Spleen (tissue), 7 donors: ENCODE data around the gene P4HA3.

Experiments
- POLR2A ChIP-seq, 3 donors: fragments of 450-650 bp; IDR thresholded peaks; one replicate each; pipeline ENCODE4 v1.5.1; 2017; ENCODE audit warnings: antibody characterized with exemption in 3 of 3, mild to moderate bottlenecking in 1 of 3
- POLR2AphosphoS5 ChIP-seq, 3 donors: sonication (generic); formaldehyde crosslinking; IDR thresholded peaks; one replicate each; pipeline ENCODE4 v1.5.1; 2017; ENCODE audit warnings: antibody characterized with exemption in 3 of 3
- TF ChIP-seq, protein P1 (sequence below), 11 experiments: fragments of 200-600 bp in 7 of 11; fragments of 450-650 bp in 4 of 11; sonication (generic) in 4 of 11; IDR thresholded peaks in 8 of 11; conservative IDR thresholded peaks in 3 of 11; 1 replicate in 7 of 11; 2 replicates in 4 of 11; pipeline versions ENCODE4 v1.4.0 to v1.8.0; 2016 to 2021; ENCODE audit warnings: antibody characterized with exemption in 11 of 11, inconsistent platforms in 4 of 11, mild to moderate bottlenecking in 1 of 11
- donor health status: DM: no; HTN: no; CAD: no; lungs with moderate emphysema.
- donor health status: DM: no; HTN: no; CAD: no.
- donor health status: DM: no; HTN: no; CAD: no.

DNA sequence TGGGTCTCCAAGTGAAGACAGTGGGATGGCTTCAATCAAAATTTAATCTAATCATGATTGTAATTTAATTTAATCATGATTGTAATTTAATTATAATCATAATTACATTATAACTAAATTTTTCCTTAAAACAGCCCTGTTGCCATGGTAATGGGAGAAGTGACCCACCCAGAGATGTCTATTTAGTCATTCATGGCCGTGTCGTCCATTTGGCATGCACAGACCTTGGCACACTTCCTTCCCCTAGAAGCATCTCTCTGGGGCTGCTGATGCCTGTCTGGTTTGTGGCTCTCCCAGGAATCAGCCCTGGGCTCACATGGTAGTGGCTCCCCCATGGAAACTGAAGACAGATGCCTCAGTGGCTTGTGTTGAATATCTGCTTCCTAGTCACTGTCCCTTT lies 27.0 kb downstream of the P4HA3 start:
- no peak for TF ChIP-seq POLR2A (IDR thresholded peaks at IDR 0.05)
- TF ChIP-seq POLR2AphosphoS5 (IDR thresholded peaks at IDR 0.05), result no peak
- TF ChIP-seq, protein P1, sequence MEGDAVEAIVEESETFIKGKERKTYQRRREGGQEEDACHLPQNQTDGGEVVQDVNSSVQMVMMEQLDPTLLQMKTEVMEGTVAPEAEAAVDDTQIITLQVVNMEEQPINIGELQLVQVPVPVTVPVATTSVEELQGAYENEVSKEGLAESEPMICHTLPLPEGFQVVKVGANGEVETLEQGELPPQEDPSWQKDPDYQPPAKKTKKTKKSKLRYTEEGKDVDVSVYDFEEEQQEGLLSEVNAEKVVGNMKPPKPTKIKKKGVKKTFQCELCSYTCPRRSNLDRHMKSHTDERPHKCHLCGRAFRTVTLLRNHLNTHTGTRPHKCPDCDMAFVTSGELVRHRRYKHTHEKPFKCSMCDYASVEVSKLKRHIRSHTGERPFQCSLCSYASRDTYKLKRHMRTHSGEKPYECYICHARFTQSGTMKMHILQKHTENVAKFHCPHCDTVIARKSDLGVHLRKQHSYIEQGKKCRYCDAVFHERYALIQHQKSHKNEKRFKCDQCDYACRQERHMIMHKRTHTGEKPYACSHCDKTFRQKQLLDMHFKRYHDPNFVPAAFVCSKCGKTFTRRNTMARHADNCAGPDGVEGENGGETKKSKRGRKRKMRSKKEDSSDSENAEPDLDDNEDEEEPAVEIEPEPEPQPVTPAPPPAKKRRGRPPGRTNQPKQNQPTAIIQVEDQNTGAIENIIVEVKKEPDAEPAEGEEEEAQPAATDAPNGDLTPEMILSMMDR (IDR thresholded peaks at IDR 0.05 in 8 of 11, conservative IDR thresholded peaks at IDR 0.05 in 3 of 11), result no peak
